ENCODE measurements around the gene MPC2.

- TF ChIP-seq CTCF (IDR thresholded peaks at IDR 0.05) (no peak), POLR2AphosphoS5 (IDR thresholded peaks at IDR 0.05) (no peak), POLR2A (IDR thresholded peaks at IDR 0.05) (no peak)
Measured at GRCh38 chr1:167974698-167975097, 37.8 kb upstream of the MPC2 start.

Data from gastroesophageal sphincter (tissue), 3 donors.